Lower leg skin (tissue), 4 donors: Measurements from ENCODE around the gene MAP4. TPM values are rescaled to one million over a fixed set of nuclear protein-coding genes. Genes with fewer than 3 reads are reported as not detected.

Experiments used
- DNase-seq, 2 donors: peaks; one replicate each; pipeline ENCODE4 v3.0.0-alpha.2; 2019; ENCODE audit warnings: low spot score in 2 of 2
- H3K4me3 ChIP-seq: fragments of 200-600 bp; sonication (generic); 2 replicates; pipeline ENCODE4 v1.5.1; 2017; ENCODE audit warnings: mild to moderate bottlenecking, low read depth; ENCODE audit not compliant: poor library complexity, severe bottlenecking
- POLR2A ChIP-seq, 2 donors: fragments of 450-650 bp; IDR thresholded peaks; one replicate each; pipeline ENCODE4 v1.6.1; 2016 to 2017; ENCODE audit warnings: antibody characterized with exemption in 2 of 2, mild to moderate bottlenecking in 1 of 2, moderate library complexity in 1 of 2
- WGBS, 2 donors: methylation state at CpG; one replicate each; pipeline ENCODE4 v1.1.5; 2018; 5-methylcytosine and 5-hydroxymethylcytosine counted together
- intact Hi-C: fragments of 100-400 bp; cut with DNase I; formaldehyde crosslinking; loops from one replicate; pipeline ENCODE4 v1.15.0; 2023; ENCODE audit warnings: low total_unique reads
- total RNA-seq, 4 donors: library from RNA; depleted of rRNA; stranded (reverse); fragments of >200 nt; gene quantifications; one replicate each; pipeline ENCODE4 v1.1.0, GENCODE V29; 2016
- TF ChIP-seq, protein P1 (sequence below), 3 donors: fragments of 450-650 bp; IDR thresholded peaks; one replicate each; pipeline ENCODE4 v1.5.1; 2016; ENCODE audit warnings: antibody characterized with exemption in 3 of 3, mild to moderate bottlenecking in 3 of 3, moderate library complexity in 2 of 3

MAP4 gene
- total RNA-seq, 4 donors from 2014 or later, result 102 to 161 (median 126) TPM

DNA sequence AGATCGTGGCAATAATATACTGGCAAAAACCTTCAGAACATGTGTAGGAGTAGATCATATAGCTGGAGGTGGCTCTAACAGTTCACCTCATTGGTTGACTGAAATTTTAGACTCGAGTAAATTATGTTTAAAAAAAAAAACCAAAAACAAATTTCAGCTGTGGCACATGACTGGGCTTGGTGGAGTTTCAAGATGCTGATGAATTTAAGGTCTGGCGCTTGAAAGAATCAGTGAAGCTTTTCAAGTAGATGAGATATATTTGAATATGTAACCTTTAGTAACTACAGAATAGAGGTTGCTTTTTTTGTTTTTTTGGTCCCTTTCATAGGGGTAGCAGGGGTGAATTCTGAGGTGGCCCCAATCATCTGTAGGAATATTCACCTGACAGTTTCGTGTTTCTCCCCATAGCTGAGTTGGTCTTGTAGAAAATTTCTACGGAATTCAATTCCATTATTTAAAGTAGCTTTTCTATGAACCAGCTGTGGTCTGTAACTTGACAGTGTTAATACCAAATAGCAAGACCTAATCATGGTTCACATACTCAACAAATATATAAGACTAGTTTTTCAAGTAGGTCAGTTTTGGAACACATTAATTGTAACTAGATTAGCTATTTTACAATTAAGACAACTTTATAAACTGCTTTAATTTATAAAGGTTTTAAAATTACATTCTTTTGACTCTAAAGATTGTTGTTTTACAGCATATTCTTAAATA is 65.6 kb downstream of the MAP4 start:
- TF ChIP-seq, protein P1, sequence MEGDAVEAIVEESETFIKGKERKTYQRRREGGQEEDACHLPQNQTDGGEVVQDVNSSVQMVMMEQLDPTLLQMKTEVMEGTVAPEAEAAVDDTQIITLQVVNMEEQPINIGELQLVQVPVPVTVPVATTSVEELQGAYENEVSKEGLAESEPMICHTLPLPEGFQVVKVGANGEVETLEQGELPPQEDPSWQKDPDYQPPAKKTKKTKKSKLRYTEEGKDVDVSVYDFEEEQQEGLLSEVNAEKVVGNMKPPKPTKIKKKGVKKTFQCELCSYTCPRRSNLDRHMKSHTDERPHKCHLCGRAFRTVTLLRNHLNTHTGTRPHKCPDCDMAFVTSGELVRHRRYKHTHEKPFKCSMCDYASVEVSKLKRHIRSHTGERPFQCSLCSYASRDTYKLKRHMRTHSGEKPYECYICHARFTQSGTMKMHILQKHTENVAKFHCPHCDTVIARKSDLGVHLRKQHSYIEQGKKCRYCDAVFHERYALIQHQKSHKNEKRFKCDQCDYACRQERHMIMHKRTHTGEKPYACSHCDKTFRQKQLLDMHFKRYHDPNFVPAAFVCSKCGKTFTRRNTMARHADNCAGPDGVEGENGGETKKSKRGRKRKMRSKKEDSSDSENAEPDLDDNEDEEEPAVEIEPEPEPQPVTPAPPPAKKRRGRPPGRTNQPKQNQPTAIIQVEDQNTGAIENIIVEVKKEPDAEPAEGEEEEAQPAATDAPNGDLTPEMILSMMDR (IDR thresholded peaks at IDR 0.05), result no peak
- TF ChIP-seq POLR2A (IDR thresholded peaks at IDR 0.05), result no peak
- 71 to 74% methylated on average over 5 of the region's 5 CpGs for WGBS, 2 donors
- intact Hi-C loops, result no loop called here

DNA sequence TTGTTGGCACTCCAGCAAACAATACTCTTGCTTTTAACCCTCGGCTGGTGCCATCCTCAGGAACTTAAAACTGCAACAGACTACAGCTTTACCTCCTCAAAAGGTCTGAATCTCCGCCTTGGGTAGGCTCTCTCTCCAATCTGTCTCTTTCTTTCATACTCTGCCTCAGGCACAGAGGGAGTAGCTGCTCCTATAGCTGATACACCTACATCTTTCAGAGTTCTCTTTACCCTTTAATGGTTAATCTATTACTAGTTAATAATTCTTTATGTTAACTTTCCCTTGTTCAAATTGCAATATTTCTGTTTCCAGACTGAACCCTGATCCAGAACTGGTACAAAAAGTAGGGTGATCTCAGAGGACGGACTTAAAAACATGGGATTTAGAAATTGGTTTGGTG is 66.2 kb downstream of the MAP4 start:
- no peak for DNase-seq
- intact Hi-C loops, result no loop called here
- no peak for TF ChIP-seq POLR2A (IDR thresholded peaks at IDR 0.05)
- TF ChIP-seq, protein P1 (IDR thresholded peaks at IDR 0.05), result no peak
- H3K4me3 ChIP-seq, result no peak overlapping the region
- 71 to 81% methylated on average over 3 of the region's 3 CpGs for WGBS, 2 donors

More for the DNA sequence above, 65.6 kb downstream of the MAP4 start:
- DNase-seq, result no peak
- no peak overlapping the region for H3K4me3 ChIP-seq

DNA sequence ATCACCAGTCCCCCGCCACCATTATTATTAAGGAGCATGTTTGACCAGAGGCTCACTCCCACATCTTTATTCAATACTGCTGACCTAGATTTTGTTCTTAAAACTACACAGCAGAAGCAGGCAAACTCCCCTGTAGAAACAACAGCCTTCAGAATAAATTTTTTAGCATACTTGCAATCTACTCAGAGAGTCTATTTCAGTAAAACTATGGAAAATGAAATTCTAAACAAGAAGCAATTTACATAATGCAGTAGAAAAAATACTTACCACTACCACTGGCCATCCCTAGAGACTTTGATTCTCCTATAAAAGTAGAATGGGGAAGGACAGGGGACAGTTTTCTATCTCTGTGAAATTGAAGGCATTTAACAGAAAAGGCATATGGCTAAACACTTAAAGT is 76.0 kb downstream of the MAP4 start:
- no peak overlapping the region for H3K4me3 ChIP-seq
- intact Hi-C loops, result no loop called here
- no peak for DNase-seq
- TF ChIP-seq, protein P1 (IDR thresholded peaks at IDR 0.05), result no peak
- TF ChIP-seq POLR2A (IDR thresholded peaks at IDR 0.05), result no peak
- WGBS, 2 donors, result 68 to 100% methylated on average over 1 of the region's 1 CpG

DNA sequence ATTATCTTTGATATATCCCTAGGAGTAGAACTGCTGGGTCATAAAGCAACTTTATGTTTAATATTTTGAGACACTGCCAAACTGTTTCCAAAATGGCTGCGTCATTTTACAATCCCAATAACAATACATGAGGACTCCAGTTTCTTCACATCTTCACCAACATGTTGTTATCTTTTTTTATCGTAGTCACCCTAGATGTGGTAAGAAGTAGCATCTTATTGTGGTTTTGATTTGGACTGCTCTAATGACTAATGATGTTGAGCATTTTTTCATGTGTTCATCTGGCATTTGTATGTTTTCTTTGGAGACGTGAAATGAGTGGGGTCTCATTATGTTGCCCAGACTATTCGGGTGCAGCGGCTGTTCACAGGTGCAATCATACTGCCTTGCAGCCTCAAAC is 83.8 kb downstream of the MAP4 start:
- no peak overlapping the region for H3K4me3 ChIP-seq
- DNase-seq, result no peak
- no peak for TF ChIP-seq POLR2A (IDR thresholded peaks at IDR 0.05)
- TF ChIP-seq, protein P1 (IDR thresholded peaks at IDR 0.05), result no peak
- intact Hi-C loops, result no loop called here
- WGBS, 2 donors, result 82 to 83% methylated on average over 5 of the region's 5 CpGs

DNA sequence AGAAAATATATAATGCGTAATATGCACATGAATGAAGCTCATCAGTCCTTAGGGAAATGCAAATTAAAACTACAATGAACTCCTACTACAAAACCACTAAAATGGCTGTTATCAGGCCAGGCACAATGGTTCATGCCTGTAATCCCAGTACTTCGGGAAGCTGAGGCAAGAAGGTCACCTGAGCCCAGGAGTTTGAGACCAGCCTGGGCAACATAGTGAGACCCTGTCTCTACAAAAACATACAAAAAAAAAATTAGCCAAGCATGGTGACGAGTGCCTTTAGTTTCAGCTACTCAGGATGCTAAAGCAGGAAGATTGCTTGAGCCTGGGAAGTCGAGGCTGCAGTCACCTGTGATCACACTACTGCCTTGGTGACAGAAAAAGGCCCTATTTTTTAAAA is 85.2 kb downstream of the MAP4 start:
- WGBS, 2 donors, result 96 to 98% methylated on average over 4 of the region's 4 CpGs
- no peak overlapping the region for H3K4me3 ChIP-seq
- intact Hi-C loops, result no loop called here
- TF ChIP-seq, protein P1 (IDR thresholded peaks at IDR 0.05), result no peak
- no peak for TF ChIP-seq POLR2A (IDR thresholded peaks at IDR 0.05)
- DNase-seq, result no peak

DNA sequence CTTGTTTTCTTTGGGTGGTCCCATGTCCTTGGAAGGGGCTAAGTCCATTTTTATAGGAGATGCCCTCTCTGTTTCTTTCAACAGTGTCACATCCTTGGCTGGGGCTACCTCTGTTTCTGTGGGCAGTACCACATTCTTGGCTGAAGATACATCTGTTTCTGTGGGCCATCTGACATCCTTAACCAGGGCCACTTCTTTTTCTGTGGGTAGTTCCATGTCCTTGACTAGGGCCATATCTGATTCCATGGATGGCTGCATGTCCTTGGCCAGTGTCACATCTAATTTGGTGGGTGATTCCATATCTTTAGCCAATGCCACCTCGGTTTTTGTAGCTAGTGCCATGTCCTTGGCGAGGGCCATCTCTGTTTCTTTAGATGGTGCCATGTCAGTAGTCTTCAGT is 99.5 kb downstream of the MAP4 start:
- intact Hi-C loops, result no loop called here

More for the DNA sequence above, 99.5 kb downstream of the MAP4 start:
- TF ChIP-seq, protein P1 (IDR thresholded peaks at IDR 0.05), result no peak
- no peak for TF ChIP-seq POLR2A (IDR thresholded peaks at IDR 0.05)
- H3K4me3 ChIP-seq, result no peak overlapping the region
- DNase-seq, result peak in 1 of 2 donors; percentile 48
- 96% methylated on average over 2 of the region's 2 CpGs for WGBS, 2 donors
